HEK293 (cell line): ENCODE measurements around the gene KIDINS220.

Experiments
- CTCF ChIA-PET: fragments of 350-600 bp; formaldehyde crosslinking; extraction: SDS; loops from one replicate; lab custom pipeline; 2021; ENCODE audit warnings: antibody characterized with exemption; lab: Yijun Ruan, JAX
- POLR2A ChIA-PET: fragments of 300-600 bp; formaldehyde crosslinking; extraction: SDS; loops from one replicate; lab custom pipeline; 2020; ENCODE audit warnings: antibody characterized with exemption, inconsistent platforms; lab: Yijun Ruan, JAX
- H3K27ac ChIP-seq: fragments of 200-500 bp; sonication (Bioruptor generic); 2 replicates; pipeline ENCODE4 v1.5.1; 2014; ENCODE audit warnings: low read depth, low read length, control low read depth, inconsistent platforms; ENCODE audit errors: extremely low read depth
- H3K36me3 ChIP-seq, 2 experiments: fragments of 200-500 bp in 1 of 2; sonication (Bioruptor generic) in 1 of 2; 1 replicate in 1 of 2; 2 replicates in 1 of 2; pipeline ENCODE4 v1.5.1; 2014 to 2017; ENCODE audit warnings: inconsistent platforms in 2 of 2, low read length in 2 of 2; ENCODE audit not compliant: control insufficient read depth in 2 of 2, insufficient read depth in 1 of 2
- H3K4me1 ChIP-seq: fragments of 200-500 bp; sonication (Bioruptor generic); 2 replicates; pipeline ENCODE4 v1.5.1; 2014; ENCODE audit warnings: mild to moderate bottlenecking, low read length, inconsistent platforms; ENCODE audit not compliant: control insufficient read depth, insufficient read depth
- H3K4me3 ChIP-seq: 2 replicates; pipeline ENCODE4 v1.5.1; 2011; ENCODE audit warnings: low read depth, mild to moderate bottlenecking, control low read depth, low read length, moderate library complexity
- H3K9me3 ChIP-seq: fragments of 200-500 bp; sonication (Bioruptor generic); 2 replicates; pipeline ENCODE4 v1.5.1; 2014; ENCODE audit warnings: low read depth, low read length, inconsistent platforms; ENCODE audit not compliant: control insufficient read depth, insufficient read depth
- GLI4 ChIP-seq: fragments of 450-650 bp; formaldehyde crosslinking; IDR thresholded peaks from 2 replicates; pipeline ENCODE4 v1.5.1; 2016; ENCODE audit warnings: missing biosample characterization, missing genetic modification characterization
- HOXD13 ChIP-seq: sonication (generic); formaldehyde crosslinking; IDR thresholded peaks from 2 replicates; pipeline ENCODE4 v1.8.0; 2022; ENCODE audit warnings: missing genetic modification reagents, borderline replicate concordance
- KLF16 ChIP-seq: fragments of 450-650 bp; formaldehyde crosslinking; IDR thresholded peaks from 2 replicates; pipeline ENCODE4 v1.5.1; 2017; ENCODE audit warnings: missing biosample characterization, missing genetic modification characterization
- ZEB2 ChIP-seq: fragments of 450-650 bp; formaldehyde crosslinking; IDR thresholded peaks from 2 replicates; pipeline ENCODE4 v1.5.1; 2016; ENCODE audit warnings: missing biosample characterization, missing genetic modification characterization
- ZNF169 ChIP-seq: fragments of 450-650 bp; formaldehyde crosslinking; IDR thresholded peaks from 2 replicates; pipeline ENCODE4 v1.5.1; 2016; ENCODE audit warnings: missing biosample characterization, missing genetic modification characterization
- ZNF202 ChIP-seq: fragments of 450-650 bp; formaldehyde crosslinking; IDR thresholded peaks from 2 replicates; pipeline ENCODE4 v1.5.1; 2016; ENCODE audit warnings: missing biosample characterization, missing genetic modification characterization, borderline replicate concordance
- ZNF248 ChIP-seq: fragments of 450-650 bp; formaldehyde crosslinking; IDR thresholded peaks from 2 replicates; pipeline ENCODE4 v1.5.1; 2017; ENCODE audit warnings: missing biosample characterization, missing genetic modification characterization
- ZNF311 ChIP-seq: fragments of 450-650 bp; formaldehyde crosslinking; IDR thresholded peaks from 2 replicates; pipeline ENCODE4 v1.5.1; 2017; ENCODE audit warnings: missing biosample characterization, missing genetic modification characterization, borderline replicate concordance
- ZNF324 ChIP-seq: fragments of 450-650 bp; formaldehyde crosslinking; IDR thresholded peaks from 2 replicates; pipeline ENCODE4 v1.5.1; 2016; ENCODE audit warnings: missing biosample characterization, missing genetic modification characterization
- ZNF521 ChIP-seq: fragments of 450-650 bp; formaldehyde crosslinking; IDR thresholded peaks from 2 replicates; pipeline ENCODE4 v1.5.1; 2017; ENCODE audit warnings: missing biosample characterization, mild to moderate bottlenecking, missing genetic modification characterization
- ZNF529 ChIP-seq: fragments of 450-650 bp; formaldehyde crosslinking; IDR thresholded peaks from 2 replicates; pipeline ENCODE4 v1.5.1; 2017; ENCODE audit warnings: missing genetic modification characterization, missing biosample characterization; ENCODE audit not compliant: insufficient replicate concordance
- ZNF544 ChIP-seq: fragments of 450-650 bp; formaldehyde crosslinking; IDR thresholded peaks from 2 replicates; pipeline ENCODE4 v1.5.0; 2017; ENCODE audit warnings: missing biosample characterization, missing genetic modification characterization
- ZNF585B ChIP-seq: fragments of 450-650 bp; formaldehyde crosslinking; IDR thresholded peaks from 2 replicates; pipeline ENCODE4 v1.5.1; 2016; ENCODE audit warnings: missing biosample characterization, missing genetic modification characterization
- ZNF624 ChIP-seq: fragments of 450-650 bp; formaldehyde crosslinking; IDR thresholded peaks from 2 replicates; pipeline ENCODE4 v1.5.1; 2017; ENCODE audit warnings: missing biosample characterization, missing genetic modification characterization
- ZNF785 ChIP-seq: fragments of 450-650 bp; formaldehyde crosslinking; IDR thresholded peaks from 2 replicates; pipeline ENCODE4 v1.5.1; 2016; ENCODE audit warnings: missing biosample characterization, missing genetic modification characterization
- ZXDB ChIP-seq: fragments of 450-650 bp; formaldehyde crosslinking; IDR thresholded peaks from 2 replicates; pipeline ENCODE4 v1.5.1; 2016; ENCODE audit warnings: missing biosample characterization, missing genetic modification characterization
- TF ChIP-seq, protein P1 (sequence below): fragments of 450-650 bp; formaldehyde crosslinking; conservative IDR thresholded peaks from 2 replicates; pipeline ENCODE4 v1.5.1; 2016; ENCODE audit warnings: low read depth, missing biosample characterization, missing genetic modification characterization
- TF ChIP-seq, protein P2 (sequence below): fragments of 450-650 bp; formaldehyde crosslinking; IDR thresholded peaks from 2 replicates; pipeline ENCODE4 v1.5.1; 2016; ENCODE audit warnings: missing biosample characterization, missing genetic modification characterization
- TF ChIP-seq, protein P3 (sequence below): fragments of 450-650 bp; formaldehyde crosslinking; optimal IDR thresholded peaks from 2 replicates; pipeline ENCODE3; 2016; ENCODE audit warnings: missing biosample characterization, mild to moderate bottlenecking, missing genetic modification characterization
- TF ChIP-seq, protein P4 (sequence below): fragments of 450-650 bp; formaldehyde crosslinking; IDR thresholded peaks from 2 replicates; pipeline ENCODE4 v1.5.1; 2016; ENCODE audit warnings: missing biosample characterization, missing genetic modification characterization

Gene KIDINS220

DNA sequence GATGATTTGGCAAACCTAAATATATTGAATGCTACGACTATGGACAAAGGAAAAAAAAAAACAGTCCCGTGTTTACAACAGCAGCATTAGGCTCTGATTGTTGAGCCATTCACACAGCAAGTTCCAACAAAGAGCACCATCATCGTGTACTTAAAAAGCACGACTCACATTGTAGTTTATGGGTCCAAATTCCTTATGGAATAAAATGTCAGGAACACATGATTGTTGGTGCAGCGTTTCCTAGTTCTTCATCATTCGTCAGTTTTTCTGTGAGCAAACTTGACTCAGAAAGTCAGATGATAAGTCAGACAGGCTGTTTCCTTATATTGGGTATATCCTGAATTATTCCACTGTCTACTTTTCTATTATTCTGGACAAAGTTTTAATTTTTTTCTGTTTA is 10.0 kb upstream of the KIDINS220 start:
- CTCF ChIA-PET: no interaction called here
- H3K36me3 ChIP-seq: no peaks in the 10 kb centered on the region
- H3K27ac ChIP-seq: no peak overlapping the region
- H3K4me1 ChIP-seq: no peaks in the 10 kb centered on the region; the same call in 1 of the 2 replicates
- H3K9me3 ChIP-seq: no peaks in the 10 kb centered on the region
- no peak overlapping the region for H3K4me3 ChIP-seq
- POLR2A ChIA-PET: no interaction called here
- TF ChIP-seq, protein P1, sequence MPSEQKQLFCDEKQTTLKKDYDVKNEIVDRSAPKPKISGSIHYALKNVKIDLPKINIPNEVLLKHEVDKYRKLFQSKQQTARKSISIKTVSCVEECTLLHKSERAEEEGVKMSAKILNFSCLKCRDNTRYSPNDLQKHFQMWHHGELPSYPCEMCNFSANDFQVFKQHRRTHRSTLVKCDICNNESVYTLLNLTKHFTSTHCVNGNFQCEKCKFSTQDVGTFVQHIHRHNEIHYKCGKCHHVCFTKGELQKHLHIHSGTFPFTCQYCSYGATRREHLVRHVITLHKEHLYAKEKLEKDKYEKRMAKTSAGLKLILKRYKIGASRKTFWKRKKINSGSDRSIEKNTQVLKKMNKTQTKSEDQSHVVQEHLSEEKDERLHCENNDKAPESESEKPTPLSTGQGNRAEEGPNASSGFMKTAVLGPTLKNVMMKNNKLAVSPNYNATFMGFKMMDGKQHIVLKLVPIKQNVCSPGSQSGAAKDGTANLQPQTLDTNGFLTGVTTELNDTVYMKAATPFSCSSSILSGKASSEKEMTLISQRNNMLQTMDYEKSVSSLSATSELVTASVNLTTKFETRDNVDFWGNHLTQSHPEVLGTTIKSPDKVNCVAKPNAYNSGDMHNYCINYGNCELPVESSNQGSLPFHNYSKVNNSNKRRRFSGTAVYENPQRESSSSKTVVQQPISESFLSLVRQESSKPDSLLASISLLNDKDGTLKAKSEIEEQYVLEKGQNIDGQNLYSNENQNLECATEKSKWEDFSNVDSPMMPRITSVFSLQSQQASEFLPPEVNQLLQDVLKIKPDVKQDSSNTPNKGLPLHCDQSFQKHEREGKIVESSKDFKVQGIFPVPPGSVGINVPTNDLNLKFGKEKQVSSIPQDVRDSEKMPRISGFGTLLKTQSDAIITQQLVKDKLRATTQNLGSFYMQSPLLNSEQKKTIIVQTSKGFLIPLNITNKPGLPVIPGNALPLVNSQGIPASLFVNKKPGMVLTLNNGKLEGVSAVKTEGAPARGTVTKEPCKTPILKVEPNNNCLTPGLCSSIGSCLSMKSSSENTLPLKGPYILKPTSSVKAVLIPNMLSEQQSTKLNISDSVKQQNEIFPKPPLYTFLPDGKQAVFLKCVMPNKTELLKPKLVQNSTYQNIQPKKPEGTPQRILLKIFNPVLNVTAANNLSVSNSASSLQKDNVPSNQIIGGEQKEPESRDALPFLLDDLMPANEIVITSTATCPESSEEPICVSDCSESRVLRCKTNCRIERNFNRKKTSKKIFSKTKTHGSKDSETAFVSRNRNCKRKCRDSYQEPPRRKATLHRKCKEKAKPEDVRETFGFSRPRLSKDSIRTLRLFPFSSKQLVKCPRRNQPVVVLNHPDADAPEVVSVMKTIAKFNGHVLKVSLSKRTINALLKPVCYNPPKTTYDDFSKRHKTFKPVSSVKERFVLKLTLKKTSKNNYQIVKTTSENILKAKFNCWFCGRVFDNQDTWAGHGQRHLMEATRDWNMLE (tag by site-specific recombination): no peak
- no peak for TF ChIP-seq HOXD13
- TF ChIP-seq ZNF624 (tag by site-specific recombination): no peak
- TF ChIP-seq ZNF202 (tag by site-specific recombination): no peak
- TF ChIP-seq, protein P2, sequence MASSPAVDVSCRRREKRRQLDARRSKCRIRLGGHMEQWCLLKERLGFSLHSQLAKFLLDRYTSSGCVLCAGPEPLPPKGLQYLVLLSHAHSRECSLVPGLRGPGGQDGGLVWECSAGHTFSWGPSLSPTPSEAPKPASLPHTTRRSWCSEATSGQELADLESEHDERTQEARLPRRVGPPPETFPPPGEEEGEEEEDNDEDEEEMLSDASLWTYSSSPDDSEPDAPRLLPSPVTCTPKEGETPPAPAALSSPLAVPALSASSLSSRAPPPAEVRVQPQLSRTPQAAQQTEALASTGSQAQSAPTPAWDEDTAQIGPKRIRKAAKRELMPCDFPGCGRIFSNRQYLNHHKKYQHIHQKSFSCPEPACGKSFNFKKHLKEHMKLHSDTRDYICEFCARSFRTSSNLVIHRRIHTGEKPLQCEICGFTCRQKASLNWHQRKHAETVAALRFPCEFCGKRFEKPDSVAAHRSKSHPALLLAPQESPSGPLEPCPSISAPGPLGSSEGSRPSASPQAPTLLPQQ (tag by site-specific recombination): no peak
- TF ChIP-seq ZNF169 (tag by site-specific recombination): no peak
- no peak for TF ChIP-seq GLI4 (tag by site-specific recombination)
- no peak for TF ChIP-seq ZEB2
- TF ChIP-seq, protein P3, sequence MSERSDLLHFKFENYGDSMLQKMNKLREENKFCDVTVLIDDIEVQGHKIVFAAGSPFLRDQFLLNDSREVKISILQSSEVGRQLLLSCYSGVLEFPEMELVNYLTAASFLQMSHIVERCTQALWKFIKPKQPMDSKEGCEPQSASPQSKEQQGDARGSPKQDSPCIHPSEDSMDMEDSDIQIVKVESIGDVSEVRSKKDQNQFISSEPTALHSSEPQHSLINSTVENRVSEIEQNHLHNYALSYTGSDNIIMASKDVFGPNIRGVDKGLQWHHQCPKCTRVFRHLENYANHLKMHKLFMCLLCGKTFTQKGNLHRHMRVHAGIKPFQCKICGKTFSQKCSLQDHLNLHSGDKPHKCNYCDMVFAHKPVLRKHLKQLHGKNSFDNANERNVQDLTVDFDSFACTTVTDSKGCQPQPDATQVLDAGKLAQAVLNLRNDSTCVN (tag by site-specific recombination): no peak
- TF ChIP-seq, all 188 proteins: peak for 0

DNA sequence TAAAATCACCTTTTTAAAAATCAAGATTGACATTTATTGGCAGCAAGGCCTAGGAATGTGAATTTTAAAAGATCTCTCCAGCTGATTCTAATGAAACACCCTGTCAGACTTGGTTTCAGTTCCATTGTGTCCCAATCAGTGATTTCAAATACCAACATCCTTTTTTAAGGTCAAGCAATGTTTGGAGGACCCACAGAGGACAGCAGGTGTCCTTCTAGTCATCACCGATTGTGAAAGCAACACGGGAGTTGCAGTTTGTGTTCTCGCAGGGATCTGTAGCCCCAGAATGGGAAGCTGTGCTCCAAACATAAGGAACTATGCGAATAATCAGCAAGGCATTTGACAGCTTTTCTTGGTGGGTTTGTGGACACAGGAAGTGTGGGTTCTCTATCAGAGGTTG is 4.5 kb upstream of the KIDINS220 start:
- CTCF ChIA-PET: interaction anchor here (0.6 kb wide), 1 partner anchor 13 kb away, joined by 3 read pairs; no protein-coding TSS in a partner anchor
- Histone ChIP-seq H3K4me1 (no peaks in the 10 kb centered on the region), H3K9me3 (no peaks in the 10 kb centered on the region), H3K36me3 (no peaks in the 10 kb centered on the region), H3K4me3 (no peak overlapping the region), H3K27ac (no peak overlapping the region)
- POLR2A ChIA-PET: no interaction called here
- no peak for TF ChIP-seq ZNF324 (tag by site-specific recombination)
- TF ChIP-seq ZNF529: no peak
- no peak for TF ChIP-seq ZNF311 (tag by site-specific recombination)
- TF ChIP-seq ZNF521 (tag by site-specific recombination): no peak
- TF ChIP-seq ZNF248 (tag by site-specific recombination): no peak
- no peak for TF ChIP-seq ZXDB
- no peak for TF ChIP-seq KLF16 (tag by site-specific recombination)
- TF ChIP-seq ZNF585B (tag by site-specific recombination): no peak
- no peak for TF ChIP-seq ZNF169 (tag by site-specific recombination)
- TF ChIP-seq, protein P4, sequence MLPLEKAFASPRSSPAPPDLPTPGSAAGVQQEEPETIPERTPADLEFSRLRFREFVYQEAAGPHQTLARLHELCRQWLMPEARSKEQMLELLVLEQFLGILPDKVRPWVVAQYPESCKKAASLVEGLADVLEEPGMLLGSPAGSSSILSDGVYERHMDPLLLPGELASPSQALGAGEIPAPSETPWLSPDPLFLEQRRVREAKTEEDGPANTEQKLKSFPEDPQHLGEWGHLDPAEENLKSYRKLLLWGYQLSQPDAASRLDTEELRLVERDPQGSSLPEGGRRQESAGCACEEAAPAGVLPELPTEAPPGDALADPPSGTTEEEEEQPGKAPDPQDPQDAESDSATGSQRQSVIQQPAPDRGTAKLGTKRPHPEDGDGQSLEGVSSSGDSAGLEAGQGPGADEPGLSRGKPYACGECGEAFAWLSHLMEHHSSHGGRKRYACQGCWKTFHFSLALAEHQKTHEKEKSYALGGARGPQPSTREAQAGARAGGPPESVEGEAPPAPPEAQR (tag by site-specific recombination): no peak
- no peak for TF ChIP-seq ZNF544
- TF ChIP-seq ZNF785: no peak
